Endothelial cell of umbilical vein (primary cell): ENCODE measurements around the gene APMAP.

Source experiments
- EZH2 ChIP-seq: IDR thresholded peaks from 2 replicates; pipeline ENCODE4 v1.6.1; 2012; ENCODE audit warnings: borderline replicate concordance, low read depth, mild to moderate bottlenecking, moderate library complexity, low read length, inconsistent platforms; ENCODE audit not compliant: severe bottlenecking
- GATA2 ChIP-seq: IDR thresholded peaks from 2 replicates; pipeline ENCODE4 v1.7.0; 2011; ENCODE audit warnings: low read depth, mild to moderate bottlenecking, moderate library complexity, mixed read lengths, low read length; ENCODE audit not compliant: insufficient read length, insufficient read depth
- JUN ChIP-seq: IDR thresholded peaks from 2 replicates; pipeline ENCODE4 v1.6.1; 2011; ENCODE audit warnings: borderline replicate concordance, low read depth; ENCODE audit not compliant: insufficient read length, insufficient read depth
- POLR2AphosphoS5 ChIP-seq: IDR thresholded peaks from 2 replicates; pipeline ENCODE4 v1.6.1; 2012; ENCODE audit warnings: low read depth, mild to moderate bottlenecking, control low read depth, low read length, moderate library complexity; ENCODE audit not compliant: insufficient read depth
- TF ChIP-seq, protein P1 (sequence below), 2 donors: IDR thresholded peaks; 1 replicate in 1 of 2; 2 replicates in 1 of 2; pipeline ENCODE4 v1.5.1; 2011; ENCODE audit warnings: low read length in 2 of 2, mild to moderate bottlenecking in 2 of 2, moderate library complexity in 2 of 2, control low read depth in 1 of 2, inconsistent platforms in 1 of 2, low read depth in 1 of 2; ENCODE audit not compliant: insufficient read depth in 1 of 2; ENCODE audit errors: extremely low read depth in 1 of 2
- TF ChIP-seq, protein P2 (sequence below): IDR thresholded peaks from 2 replicates; pipeline ENCODE4 v1.6.1; 2011; ENCODE audit not compliant: insufficient read depth, insufficient read length

DNA sequence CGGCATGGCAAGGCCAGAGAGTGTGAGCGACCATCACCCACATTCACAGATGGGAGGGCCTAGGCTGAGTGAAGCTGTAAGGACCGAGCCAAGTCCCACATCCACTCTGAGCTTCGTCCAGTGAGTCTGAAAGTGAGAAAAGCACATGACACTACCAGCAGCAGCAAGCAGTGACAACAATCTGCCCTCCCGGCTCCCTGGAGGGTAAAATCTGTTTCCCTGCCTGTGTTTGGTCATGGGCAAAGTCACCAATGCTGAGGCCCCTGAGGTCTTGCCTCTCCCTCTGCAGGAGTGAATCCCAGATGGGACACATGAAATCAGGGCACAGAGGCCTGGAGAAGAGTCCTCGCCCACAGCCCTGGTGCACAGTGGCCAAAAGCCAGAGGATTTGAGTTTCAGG, 49.9 kb downstream of the APMAP start:
- TF ChIP-seq, protein P1, sequence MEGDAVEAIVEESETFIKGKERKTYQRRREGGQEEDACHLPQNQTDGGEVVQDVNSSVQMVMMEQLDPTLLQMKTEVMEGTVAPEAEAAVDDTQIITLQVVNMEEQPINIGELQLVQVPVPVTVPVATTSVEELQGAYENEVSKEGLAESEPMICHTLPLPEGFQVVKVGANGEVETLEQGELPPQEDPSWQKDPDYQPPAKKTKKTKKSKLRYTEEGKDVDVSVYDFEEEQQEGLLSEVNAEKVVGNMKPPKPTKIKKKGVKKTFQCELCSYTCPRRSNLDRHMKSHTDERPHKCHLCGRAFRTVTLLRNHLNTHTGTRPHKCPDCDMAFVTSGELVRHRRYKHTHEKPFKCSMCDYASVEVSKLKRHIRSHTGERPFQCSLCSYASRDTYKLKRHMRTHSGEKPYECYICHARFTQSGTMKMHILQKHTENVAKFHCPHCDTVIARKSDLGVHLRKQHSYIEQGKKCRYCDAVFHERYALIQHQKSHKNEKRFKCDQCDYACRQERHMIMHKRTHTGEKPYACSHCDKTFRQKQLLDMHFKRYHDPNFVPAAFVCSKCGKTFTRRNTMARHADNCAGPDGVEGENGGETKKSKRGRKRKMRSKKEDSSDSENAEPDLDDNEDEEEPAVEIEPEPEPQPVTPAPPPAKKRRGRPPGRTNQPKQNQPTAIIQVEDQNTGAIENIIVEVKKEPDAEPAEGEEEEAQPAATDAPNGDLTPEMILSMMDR (IDR thresholded peaks at IDR 0.05; ENCODE audit: extremely low read depth in 1 of 2, insufficient read depth in 1 of 2, low read depth in 1 of 2, low read length in 2 of 2): no peak
- no peak for TF ChIP-seq GATA2
- no peak for TF ChIP-seq POLR2AphosphoS5
- TF ChIP-seq EZH2: no peak
- no peak for TF ChIP-seq JUN
- TF ChIP-seq, protein P2, sequence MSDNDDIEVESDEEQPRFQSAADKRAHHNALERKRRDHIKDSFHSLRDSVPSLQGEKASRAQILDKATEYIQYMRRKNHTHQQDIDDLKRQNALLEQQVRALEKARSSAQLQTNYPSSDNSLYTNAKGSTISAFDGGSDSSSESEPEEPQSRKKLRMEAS: no peak
